A204.1 (cell line): ENCODE data around the gene ELP4.
"Not testable (repeated sequence)": the region's sequence is repeated elsewhere in the genome, so short reads cannot be mapped to it uniquely, and the experiment has no call there.

ENCODE experiments used
- FAIRE-seq: peaks from 2 replicates; lab custom pipeline; 2012; peaks lifted over from hg19 to GRCh38; lab: Jason Lieb, UNC

The ELP4 gene, protein sequence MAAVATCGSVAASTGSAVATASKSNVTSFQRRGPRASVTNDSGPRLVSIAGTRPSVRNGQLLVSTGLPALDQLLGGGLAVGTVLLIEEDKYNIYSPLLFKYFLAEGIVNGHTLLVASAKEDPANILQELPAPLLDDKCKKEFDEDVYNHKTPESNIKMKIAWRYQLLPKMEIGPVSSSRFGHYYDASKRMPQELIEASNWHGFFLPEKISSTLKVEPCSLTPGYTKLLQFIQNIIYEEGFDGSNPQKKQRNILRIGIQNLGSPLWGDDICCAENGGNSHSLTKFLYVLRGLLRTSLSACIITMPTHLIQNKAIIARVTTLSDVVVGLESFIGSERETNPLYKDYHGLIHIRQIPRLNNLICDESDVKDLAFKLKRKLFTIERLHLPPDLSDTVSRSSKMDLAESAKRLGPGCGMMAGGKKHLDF

DNA sequence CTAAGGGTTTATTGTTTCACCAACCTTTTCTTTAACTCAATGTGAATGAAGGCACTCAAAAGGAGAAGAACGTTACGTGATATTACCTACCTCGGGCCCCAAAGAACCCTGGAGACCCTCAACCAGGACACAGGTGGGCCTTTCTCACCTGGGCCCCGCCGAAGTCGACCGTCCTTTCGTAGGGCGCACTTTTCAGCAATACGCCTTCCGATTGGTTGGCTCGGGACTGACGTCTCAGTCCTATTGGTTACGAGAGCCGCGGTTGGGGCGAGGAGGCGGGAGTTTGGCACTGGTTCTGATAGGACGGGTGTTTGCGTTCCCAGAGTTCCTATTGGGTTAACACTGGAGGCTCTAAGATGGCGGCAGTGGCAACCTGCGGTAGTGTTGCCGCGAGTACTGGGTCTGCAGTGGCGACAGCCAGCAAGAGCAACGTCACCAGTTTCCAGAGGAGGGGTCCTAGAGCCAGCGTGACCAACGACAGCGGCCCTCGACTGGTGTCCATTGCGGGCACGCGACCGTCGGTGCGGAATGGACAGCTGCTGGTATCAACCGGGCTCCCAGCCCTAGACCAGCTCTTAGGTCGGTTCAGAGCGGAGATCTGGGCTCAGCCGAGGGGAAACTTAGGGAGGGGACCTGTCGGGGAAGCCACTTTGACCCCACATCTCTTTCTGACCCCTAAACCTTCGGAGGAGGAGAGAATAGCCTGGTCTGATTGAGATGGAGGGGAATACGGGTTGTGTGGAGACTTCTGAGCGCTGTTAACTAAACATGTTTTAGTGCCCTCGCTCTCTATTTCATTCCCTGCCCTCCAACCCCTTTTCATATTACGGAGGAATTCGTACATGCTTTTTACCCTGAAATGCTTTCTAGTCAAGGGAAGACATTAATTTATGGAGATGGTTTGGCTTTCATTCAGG is at the start of gene ELP4, which contains the start of gene IMMP1L:
Gene ELP4, plus strand, starts transcription at position 339 of the 917 bp plus-strand sequence. Its CDS starts 18 bp downstream, at position 357.
Gene IMMP1L, minus strand, starts transcription at position 194 of the 917 bp plus-strand sequence. CDS start 46,346 bp downstream, outside the sequence.
- peak; percentile 97 for FAIRE-seq

DNA sequence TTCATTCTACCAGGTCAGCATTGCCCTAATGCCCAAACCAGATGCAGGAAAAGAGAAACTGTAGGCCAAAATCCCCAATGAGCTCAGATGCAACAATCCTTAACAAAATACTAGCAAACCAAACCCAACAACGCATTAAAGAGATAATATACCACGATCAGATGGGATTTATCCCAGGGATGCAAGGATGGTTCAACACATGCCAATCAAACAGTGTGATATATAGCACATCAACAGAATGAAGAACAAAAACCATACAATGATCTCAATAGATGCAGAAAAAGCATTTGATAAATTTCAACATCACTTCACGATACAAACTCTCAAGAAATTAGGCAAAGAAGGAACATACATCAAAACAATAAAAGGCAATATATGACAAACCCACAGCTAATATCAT is 45.1 kb upstream of the ELP4 start:
- no peak for FAIRE-seq

GRCh38 chr11:31474083-31474482 is 35.5 kb upstream of the ELP4 start:
- FAIRE-seq = no peak

DNA sequence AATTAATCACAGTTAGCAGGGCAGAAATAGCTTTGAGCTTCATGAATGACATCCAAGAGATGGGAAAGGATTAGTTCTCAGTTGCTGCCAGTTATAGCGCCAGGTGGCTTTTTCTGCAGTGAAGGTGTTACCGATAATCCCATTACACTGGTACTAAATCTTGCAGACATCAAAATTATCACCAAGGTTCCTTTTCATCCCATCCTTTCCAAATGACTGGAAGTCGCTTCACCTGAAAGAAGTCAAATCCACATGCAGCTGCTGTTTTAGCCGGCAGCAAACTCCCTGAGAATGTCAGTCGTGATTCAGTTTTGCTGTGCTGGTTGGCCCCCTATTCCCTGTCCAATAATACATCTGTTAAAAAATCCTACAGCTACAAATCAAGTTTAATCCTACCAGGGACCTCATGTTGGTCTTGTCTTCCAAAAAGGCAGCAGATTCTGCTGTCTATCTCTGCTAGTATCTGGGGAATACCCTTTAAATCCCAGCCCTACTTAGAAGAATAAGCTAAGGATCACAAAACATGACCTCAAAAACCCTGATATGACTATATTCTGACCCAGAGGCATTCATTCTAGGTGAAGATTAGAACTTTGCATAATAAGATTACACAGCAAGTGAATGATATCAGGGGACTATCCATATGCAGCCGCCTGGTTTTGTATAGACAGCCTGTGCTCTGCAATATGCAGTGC is 31.9 kb upstream of the ELP4 start:
- FAIRE-seq = no peak

DNA sequence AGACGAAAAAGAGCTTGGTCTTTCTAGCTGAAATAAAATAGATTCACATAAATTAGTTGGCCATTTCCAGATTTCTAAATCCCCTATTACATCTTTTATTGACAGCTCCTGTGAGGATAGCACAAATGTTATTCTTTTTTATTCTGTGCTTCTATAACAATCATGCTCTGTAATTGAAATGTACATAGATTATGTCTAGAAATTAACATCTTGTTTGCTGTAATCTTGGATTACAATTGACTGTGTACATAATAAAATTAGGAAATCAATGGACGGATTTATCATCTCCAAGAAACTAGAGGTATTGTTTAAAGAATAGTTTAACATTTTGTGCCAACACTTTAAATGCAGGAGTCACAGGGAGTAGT is 31.4 kb upstream of the ELP4 start:
- FAIRE-seq = no peak

DNA sequence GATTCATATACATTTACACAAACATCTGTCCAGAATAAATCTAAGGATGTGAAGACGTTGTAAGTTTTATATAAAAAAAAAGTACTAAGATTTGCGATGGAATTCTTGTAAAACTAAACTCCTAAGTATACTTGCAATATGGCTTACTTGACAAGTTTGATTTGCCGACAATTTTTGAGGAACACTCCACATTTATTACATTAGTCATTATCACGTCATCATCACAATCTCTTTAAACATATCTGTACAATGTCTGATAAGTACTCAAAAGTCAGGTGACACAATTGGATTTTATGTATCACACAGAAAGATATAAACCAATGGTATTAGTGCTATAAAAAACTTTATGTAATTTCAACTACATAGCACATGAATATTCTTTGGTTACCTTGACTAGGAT is 30.5 kb upstream of the ELP4 start:
- no peak for FAIRE-seq

DNA sequence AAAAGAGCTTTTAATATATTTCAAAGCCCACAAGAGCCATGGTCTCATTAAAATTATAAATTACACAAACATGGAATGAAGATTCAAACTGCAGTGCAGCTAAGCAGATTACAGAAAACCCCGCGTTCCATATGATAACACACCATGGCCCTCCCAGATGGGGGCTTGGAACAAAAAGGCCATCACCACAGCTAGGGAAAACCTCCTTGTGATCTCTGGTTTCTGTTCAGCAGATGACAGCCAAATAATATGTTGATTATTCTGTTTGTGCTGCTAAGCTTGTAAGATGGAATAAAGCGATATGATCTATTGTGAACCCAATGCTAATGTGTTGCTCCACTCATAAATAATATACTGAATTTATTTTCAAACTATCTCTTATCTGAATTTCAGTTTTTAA is 28.6 kb upstream of the ELP4 start:
- FAIRE-seq = no peak

GRCh38 chr11:31484497-31484896 is 25.1 kb upstream of the ELP4 start:
- no peak for FAIRE-seq

- peak; percentile 86 for FAIRE-seq
These were observed 21.7 kb upstream of the ELP4 start for GRCh38 chr11:31487848-31488247.

- no peak for FAIRE-seq
These were observed 17.1 kb upstream of the ELP4 start for GRCh38 chr11:31492320-31492913.

DNA sequence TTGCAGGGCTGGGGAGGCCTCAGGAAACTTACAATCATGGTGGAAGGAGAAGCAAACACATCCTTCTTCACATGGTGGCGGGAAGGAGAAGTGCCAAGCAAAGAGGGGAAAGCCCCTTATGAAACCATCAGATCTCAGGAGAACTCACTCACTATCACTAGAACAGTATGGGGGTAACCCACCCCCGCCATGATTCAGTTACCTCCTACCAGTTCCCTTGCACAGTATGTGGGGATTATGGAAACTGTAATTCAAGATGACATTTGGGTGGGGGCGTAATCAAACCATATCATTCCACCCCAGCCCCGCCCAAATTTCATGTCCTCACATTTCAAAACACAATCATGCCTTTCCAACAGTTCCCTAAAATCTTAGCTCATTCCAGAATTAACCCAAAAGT is 16.3 kb upstream of the ELP4 start:
- FAIRE-seq = no peak

DNA sequence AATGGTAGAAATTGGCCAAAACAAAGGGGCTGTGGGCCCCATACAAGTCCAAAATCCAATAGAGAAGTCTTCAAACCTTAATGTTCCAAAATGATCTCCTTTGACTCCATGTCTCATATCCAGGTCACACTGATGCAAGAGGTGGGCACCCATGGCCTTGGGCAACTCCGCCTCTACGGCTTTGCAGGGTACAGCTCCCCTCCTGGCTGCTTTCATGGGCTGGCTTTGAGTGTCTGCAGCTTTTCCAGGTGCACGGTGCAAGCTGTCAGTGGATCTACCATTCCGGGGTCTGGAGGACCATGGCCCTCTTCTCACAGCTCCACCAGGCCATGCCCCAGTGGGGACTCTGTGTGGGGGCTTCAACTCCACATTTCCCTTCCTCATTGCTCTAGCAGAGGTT is 15.8 kb upstream of the ELP4 start:
- FAIRE-seq = not testable (repeated sequence)

DNA sequence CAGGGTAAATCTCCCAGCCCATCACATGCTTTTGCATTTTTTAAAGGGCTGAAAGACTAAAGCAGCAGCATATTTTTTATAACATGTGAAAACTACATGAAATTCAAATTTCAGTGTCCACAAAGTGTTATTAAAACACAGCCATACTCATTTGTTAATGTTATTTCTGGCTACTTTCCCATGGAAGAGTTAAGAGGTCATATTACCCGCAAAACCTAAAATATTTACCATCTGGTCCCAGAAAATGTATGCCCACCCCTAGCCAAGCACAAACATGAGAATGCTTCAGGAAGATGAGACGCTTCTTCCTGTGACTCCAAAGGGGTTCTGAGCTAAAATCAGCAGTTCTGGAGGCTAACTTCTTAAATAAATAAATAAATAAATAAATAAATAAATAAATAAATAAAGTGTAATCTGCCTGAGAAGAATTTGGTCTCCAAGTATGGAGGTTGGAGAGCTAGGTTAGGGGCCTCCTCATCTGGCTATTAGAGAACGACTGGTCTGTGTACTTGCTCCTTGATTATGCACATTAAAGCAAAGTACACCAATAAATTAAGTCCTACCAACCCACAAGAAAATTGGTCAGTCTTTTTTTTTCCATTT is 9.9 kb upstream of the ELP4 start:
- no peak for FAIRE-seq

DNA sequence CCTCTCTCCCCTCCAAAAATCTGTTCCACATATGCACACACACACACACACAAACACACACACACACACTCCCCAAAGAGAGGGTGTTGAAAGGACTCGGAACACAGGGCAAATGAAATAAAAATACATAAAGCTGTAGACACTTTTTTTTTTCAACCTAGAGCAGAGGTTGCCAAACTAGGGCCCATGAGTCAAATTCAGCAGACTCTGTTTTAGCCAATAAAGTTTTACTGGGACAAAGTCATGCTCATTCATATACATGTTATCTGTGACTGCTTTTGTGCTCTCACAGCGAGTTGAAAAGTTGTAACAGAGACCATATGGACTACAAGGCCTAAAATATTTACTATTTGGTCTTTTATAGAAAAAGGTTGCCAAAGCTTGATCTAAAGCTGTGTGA is 9.0 kb upstream of the ELP4 start:
- no peak for FAIRE-seq

DNA sequence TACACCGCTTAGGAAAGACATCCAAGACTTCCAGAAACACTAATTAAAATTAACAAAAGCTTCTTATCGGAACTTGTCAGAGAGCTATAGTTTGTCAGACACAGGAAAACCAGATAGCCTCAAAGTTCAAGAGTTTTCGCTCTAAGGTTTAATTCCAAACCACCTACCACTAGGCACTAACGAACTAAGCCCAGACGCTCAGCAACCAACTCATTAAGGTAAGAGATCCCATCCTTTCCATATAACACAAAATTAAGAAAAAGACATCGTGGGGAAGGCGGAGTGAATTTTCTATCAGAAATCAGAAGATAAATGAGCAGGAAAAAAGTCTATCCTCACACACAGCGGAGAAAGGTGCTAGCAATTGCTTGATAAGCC is 527 bp upstream of the ELP4 start:
- no peak for FAIRE-seq

DNA sequence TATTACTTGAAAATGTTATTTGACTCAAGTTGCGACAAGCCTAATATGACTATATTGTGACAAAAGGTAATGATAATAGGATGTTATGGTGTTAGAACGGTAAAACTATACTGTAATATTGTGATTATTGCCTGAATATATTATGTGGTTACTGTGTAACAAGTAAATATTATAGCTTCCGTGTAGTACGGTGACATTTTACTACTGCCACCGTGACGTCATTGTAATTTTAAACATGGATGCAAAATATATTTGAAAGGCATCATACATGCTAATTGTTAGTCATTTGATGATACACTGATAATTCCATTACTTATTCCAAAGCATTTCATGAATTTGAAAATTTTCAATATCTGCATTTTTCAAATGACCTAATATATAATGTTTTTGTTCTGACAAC is 2.5 kb downstream of the ELP4 start:
- FAIRE-seq = no peak

- peak; percentile 19 for FAIRE-seq
These were observed 12.1 kb downstream of the ELP4 start for GRCh38 chr11:31521497-31522150.

DNA sequence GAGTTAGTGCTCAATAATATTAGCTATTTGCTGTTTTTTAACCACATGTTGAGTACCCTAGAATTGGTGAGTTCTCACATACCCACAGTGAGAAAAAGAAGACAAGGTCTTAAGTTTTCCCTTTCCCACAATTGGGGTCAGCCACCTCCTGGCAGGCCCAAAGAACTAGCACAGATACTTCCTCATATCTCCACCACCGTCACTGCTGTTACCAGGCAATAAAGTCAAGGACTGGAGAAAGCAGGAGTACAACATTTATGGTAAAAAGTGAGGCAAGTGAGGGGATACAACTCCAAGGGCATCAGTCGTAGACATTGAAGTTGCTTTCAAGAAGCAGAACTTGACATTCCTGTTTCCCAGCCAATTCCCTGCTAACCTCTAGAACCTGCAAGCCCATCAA is 19.6 kb downstream of the ELP4 start:
- no peak for FAIRE-seq

- no peak for FAIRE-seq
These were observed 20.1 kb downstream of the ELP4 start for GRCh38 chr11:31529701-31530100.

DNA sequence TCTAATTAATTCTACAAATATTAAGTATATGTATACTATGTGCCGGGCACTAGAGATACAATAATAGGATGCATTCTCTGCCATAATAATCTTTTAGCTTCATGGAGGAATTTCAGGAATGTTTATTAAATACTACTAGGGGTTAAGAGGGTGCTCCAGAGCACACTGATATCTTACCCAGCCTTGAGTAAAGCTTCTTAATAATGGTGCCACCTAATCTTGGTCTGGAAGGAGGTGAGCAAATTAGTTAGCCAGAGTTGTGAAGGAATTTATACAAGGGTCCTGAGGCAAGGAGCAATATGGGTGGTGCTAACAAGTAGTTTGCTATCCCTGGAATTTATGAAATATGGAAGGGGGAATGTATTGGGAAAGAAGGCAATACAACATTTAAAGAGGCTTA is 21.7 kb downstream of the ELP4 start:
- FAIRE-seq = no peak

- FAIRE-seq = no peak
These were observed 25.9 kb downstream of the ELP4 start for GRCh38 chr11:31535479-31535878.
